Measurements from ENCODE around the gene CHST2.

The CHST2 gene

DNA sequence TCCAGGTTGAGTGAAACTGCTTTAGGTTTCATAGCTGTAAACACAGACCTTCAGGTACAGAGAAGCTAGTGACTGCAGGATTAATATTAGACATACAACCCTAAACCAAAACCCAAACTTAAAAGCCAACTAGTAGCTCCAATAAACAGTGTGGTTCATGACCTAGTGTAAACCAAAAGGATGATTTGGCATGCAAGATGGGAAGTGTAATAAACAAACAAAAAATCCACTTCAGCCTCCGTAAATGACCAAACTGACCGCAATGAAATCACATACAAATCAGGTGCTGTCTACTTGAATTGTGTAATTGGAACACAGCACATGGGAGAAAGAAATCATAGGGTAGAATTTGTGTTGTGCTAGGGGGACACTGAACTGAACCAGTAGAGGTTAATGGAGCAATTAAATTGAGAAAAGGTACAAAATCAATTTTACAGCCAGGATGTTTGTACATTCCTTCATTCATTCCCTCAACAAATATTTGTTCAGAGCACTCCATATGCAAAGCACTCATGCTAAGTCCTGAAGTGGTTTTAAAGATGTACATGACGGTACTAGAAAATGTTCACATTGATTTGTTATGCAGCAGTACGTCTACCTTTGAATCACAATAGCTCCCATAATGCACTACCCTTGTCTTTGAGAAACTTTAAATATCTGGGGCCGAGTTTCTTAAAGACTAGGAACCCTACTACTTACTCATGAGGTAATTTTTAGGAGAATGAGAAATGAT is 21.4 kb upstream of the CHST2 start:
- DNase-seq (ENCODE audit: low read depth): no peak
- H3K4me3 ChIP-seq (ENCODE audit: low read depth, low read length): no peak overlapping the region

DNA sequence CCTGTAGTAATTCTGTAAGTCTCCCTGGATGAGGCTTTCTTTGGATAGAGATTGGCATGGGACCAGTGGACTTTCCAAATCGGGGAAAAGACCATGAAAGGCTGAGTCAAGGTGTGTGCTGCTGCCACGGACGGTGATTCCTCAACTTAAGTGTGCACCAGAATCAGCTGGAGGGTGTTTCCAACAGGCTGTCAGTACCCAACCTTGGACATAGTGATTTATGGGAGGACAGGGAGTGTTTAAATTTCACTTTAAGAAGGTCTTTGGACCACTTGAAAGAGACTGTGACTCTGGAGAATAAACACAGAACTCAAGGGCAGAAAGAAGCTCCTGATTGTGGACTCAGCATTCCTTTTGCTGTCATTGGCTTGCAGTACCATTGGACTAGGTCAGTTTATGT is 20.4 kb upstream of the CHST2 start:
- DNase-seq (ENCODE audit: low read depth): no peak
- TF ChIP-seq, protein P1, sequence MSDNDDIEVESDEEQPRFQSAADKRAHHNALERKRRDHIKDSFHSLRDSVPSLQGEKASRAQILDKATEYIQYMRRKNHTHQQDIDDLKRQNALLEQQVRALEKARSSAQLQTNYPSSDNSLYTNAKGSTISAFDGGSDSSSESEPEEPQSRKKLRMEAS (IDR thresholded peaks at IDR 0.05; ENCODE audit: low read depth, low read length): no peak
- TF ChIP-seq, protein P2, sequence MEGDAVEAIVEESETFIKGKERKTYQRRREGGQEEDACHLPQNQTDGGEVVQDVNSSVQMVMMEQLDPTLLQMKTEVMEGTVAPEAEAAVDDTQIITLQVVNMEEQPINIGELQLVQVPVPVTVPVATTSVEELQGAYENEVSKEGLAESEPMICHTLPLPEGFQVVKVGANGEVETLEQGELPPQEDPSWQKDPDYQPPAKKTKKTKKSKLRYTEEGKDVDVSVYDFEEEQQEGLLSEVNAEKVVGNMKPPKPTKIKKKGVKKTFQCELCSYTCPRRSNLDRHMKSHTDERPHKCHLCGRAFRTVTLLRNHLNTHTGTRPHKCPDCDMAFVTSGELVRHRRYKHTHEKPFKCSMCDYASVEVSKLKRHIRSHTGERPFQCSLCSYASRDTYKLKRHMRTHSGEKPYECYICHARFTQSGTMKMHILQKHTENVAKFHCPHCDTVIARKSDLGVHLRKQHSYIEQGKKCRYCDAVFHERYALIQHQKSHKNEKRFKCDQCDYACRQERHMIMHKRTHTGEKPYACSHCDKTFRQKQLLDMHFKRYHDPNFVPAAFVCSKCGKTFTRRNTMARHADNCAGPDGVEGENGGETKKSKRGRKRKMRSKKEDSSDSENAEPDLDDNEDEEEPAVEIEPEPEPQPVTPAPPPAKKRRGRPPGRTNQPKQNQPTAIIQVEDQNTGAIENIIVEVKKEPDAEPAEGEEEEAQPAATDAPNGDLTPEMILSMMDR (IDR thresholded peaks at IDR 0.05; ENCODE audit: low read depth, low read length): no peak
- no peak for TF ChIP-seq MYC (IDR thresholded peaks at IDR 0.05; ENCODE audit: low read depth, low read length)
- no peak for TF ChIP-seq POLR2A (IDR thresholded peaks at IDR 0.05; ENCODE audit: extremely low read depth, insufficient read length)
- H3K4me3 ChIP-seq (ENCODE audit: low read depth, low read length): no peak overlapping the region

More for the DNA sequence above, 21.4 kb upstream of the CHST2 start:
- TF ChIP-seq MYC (IDR thresholded peaks at IDR 0.05; ENCODE audit: low read depth, low read length) (no peak), POLR2A (IDR thresholded peaks at IDR 0.05; ENCODE audit: extremely low read depth, insufficient read length) (no peak)
- TF ChIP-seq, protein P2 (IDR thresholded peaks at IDR 0.05; ENCODE audit: low read depth, low read length): no peak
- TF ChIP-seq, protein P1 (IDR thresholded peaks at IDR 0.05; ENCODE audit: low read depth, low read length): no peak

DNA sequence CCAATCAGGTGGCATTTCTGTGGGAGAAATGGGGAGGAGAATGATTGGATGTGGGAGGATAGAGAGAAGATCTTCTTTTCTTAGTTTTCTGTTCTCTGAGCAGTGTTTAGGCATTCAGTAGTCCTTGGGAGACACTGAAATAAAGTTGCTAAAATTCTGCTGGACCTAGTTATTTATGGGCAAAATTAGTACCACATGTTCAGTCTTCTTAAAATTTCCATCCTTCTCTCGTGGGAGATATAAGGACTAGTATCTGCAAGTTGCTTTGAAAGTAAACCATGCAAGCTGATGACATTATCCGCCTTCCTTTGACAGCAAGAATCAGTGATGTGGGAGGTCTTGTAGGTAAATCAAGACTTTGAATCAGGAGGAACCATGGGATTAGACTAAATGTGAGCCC is 19.9 kb upstream of the CHST2 start:
- DNase-seq (ENCODE audit: low read depth): no peak
- TF ChIP-seq, protein P2 (IDR thresholded peaks at IDR 0.05; ENCODE audit: low read depth, low read length): no peak
- no peak for TF ChIP-seq POLR2A (IDR thresholded peaks at IDR 0.05; ENCODE audit: extremely low read depth, insufficient read length)
- no peak for TF ChIP-seq MYC (IDR thresholded peaks at IDR 0.05; ENCODE audit: low read depth, low read length)
- TF ChIP-seq, protein P1 (IDR thresholded peaks at IDR 0.05; ENCODE audit: low read depth, low read length): no peak
- H3K4me3 ChIP-seq (ENCODE audit: low read depth, low read length): no peak overlapping the region

DNA sequence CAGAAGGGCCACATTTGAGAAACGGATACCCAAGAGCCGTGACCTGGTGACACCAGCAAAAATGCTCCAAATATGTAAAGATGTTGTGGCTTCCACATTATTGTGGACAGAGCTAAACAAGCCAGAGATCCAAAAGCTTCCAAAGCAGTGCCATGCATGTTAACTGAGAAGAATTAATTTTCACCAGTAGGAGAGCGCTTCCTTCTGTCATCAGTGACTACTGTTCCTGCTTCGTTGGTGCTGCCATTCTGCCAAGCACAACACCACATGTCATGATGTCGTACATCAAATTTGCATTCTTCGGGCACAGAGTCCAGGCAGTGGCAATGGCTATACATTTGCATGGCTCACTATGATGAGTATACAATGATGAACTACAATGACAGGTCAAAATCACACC is 19.1 kb upstream of the CHST2 start:
- H3K4me3 ChIP-seq (ENCODE audit: low read depth, low read length): no peak overlapping the region
- DNase-seq (ENCODE audit: low read depth): no peak
- TF ChIP-seq, protein P1 (IDR thresholded peaks at IDR 0.05; ENCODE audit: low read depth, low read length): no peak
- TF ChIP-seq POLR2A (IDR thresholded peaks at IDR 0.05; ENCODE audit: extremely low read depth, insufficient read length): no peak
- TF ChIP-seq, protein P2 (IDR thresholded peaks at IDR 0.05; ENCODE audit: low read depth, low read length): no peak
- no peak for TF ChIP-seq MYC (IDR thresholded peaks at IDR 0.05; ENCODE audit: low read depth, low read length)

DNA sequence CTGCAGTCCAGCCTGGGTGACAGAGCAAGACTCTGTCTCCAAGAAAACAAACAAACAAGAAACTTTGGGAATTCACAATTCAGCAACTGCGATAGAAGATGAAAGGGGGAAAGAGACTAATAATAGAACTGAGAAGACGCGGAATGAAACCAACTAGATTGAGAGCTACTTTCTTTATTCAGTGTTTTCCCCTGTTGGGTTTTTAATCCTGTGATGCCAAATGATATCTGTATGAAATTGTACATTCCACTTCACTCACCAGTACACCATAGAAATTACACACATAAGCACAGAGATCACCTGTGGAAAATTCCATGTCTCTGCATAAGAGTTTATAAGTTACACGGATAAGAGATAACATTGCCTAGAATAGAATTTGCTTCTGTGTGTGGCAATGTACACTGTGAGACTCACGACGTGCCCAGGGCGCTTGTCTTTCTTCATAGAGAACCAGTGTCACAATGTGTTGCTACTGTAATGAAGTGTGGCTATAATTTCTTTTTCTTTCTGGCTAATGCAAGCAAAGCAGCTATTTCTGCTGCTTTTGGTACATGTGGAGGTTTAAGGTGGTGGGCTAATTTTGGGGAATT is 17.7 kb upstream of the CHST2 start:
- TF ChIP-seq, protein P2 (IDR thresholded peaks at IDR 0.05; ENCODE audit: low read depth, low read length): no peak
- TF ChIP-seq MYC (IDR thresholded peaks at IDR 0.05; ENCODE audit: low read depth, low read length) (no peak), POLR2A (IDR thresholded peaks at IDR 0.05; ENCODE audit: extremely low read depth, insufficient read length) (no peak)
- TF ChIP-seq, protein P1 (IDR thresholded peaks at IDR 0.05; ENCODE audit: low read depth, low read length): no peak
- DNase-seq (ENCODE audit: low read depth): no peak
- H3K4me3 ChIP-seq (ENCODE audit: low read depth, low read length): no peak overlapping the region
